GM12891 (cell line): ENCODE measurements around the gene SEMA6A.

Experiments
- PAX5 ChIP-seq: IDR thresholded peaks from 2 replicates; pipeline ENCODE4 v1.6.1; 2011; ENCODE audit warnings: low read length, moderate library complexity, mild to moderate bottlenecking; ENCODE audit not compliant: insufficient read depth, severe bottlenecking
- POLR2A ChIP-seq: IDR thresholded peaks from 2 replicates; pipeline ENCODE4 v1.6.1; 2011; ENCODE audit warnings: low read depth, low read length, control low read depth
- POLR2AphosphoS5 ChIP-seq: IDR thresholded peaks from 2 replicates; pipeline ENCODE4 v1.6.1; 2011; ENCODE audit warnings: low read depth, low read length, control low read depth
- TAF1 ChIP-seq: IDR thresholded peaks from 2 replicates; pipeline ENCODE4 v1.6.1; 2011; ENCODE audit warnings: low read depth, low read length, control low read depth

DNA sequence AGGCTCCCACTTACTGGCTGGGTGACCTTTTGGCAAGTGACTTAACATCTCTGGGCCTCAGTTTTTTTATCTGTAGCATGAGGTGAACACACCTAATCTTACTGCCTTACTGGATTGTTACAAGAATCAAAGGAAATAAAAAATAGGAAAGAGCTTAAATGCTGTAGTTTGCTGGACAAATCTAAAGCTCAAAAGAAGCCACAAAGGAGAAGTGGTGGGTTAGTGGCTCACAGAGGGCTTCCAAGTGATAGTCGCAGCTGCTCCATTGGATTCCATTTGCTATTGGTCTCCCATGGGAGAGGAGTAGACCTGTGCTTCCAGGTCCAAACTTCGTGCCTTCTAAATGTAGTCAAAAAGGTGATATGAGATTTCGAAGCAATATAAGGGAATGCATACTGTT lies 123.6 kb downstream of the SEMA6A start:
- TF ChIP-seq POLR2AphosphoS5 = no peak
- no peak for TF ChIP-seq POLR2A
- no peak for TF ChIP-seq TAF1
- TF ChIP-seq PAX5 = no peak
